HG02642 (cell line): ENCODE measurements around the gene OASL.

Experiments used
- ATAC-seq: cut with Tn5 transposase; IDR thresholded peaks from one replicate; pipeline ENCODE4 v1.9.1; 2021; ENCODE audit warnings: mild to moderate bottlenecking; ENCODE audit not compliant: unreplicated experiment, poor library complexity

OASL gene

DNA sequence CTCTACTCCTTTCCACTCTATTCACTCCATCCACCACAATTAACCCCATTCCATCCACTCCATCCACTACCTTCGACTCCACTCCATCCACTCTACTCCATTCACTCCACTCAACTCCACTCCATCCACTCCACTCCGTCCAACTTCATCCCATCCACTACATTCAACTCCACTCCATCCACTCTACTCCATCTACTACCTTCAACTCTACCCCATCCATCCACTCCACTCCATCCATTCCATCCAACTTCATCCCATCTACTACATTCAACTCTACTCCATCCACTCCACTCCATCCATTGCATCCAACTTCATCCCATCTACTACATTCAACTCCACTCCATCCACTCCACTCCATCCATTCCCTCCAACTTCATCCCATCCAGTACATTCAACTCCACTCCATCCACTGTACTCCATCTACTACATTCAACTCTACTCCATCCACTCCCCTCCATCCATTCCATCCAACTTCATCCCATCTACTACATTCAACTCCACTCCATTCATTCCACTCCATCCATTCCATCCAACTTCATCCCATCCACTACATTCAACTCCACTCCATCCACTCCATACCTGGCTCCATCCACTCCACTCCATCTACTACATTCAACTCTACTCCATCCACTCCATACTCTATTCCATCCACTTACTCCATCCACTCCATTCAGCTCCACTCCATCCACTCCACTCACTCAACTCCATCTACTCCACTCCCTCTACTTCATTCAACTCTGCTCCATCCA is 44.3 kb downstream of the OASL start:
- ATAC-seq, result no peak

- no peak for ATAC-seq
Measured at GRCh38 chr12:120994059-120994458, 45.0 kb downstream of the OASL start.

DNA sequence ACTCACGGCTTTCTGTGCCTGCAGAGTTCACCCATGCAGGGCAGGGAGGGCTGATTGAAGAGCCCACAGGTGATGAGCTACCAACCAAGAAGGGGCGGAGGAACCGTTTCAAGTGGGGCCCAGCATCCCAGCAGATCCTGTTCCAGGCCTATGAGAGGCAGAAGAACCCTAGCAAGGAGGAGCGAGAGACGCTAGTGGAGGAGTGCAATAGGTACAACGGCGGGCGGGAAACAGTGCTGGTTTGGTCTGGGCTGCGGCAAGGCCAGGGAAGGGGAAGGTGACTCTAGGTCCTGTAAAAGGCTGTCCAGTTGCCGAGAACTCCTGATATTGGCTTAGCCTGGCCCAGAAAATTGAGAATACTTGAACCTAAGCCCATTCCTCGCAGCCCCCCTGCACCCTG is 45.5 kb downstream of the OASL start:
- no peak for ATAC-seq

GRCh38 chr12:120992989-120993388 is 46.1 kb downstream of the OASL start:
- ATAC-seq, result no peak

DNA sequence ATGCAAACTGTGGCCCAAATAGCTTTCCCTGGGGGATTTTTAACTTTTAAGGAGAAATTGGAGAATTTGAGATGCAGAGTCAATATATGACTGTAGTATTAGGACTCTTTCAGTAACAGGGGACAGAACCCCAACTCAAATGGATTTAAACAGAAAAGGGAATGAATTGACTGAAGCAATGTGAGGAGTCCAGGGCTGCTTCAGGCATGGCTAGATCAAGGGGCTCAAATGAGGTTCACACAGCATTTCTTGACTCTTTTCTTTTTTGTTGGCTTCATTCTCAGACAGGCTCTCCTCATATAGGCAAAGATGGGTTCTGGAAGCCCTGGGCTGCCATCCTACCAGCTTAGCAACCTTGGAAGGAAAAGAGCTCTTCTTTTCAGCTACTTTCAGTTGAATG is 47.1 kb downstream of the OASL start:
- ATAC-seq, result no peak

GRCh38 chr12:120990487-120991055 is 48.5 kb downstream of the OASL start:
- ATAC-seq, result no peak

DNA sequence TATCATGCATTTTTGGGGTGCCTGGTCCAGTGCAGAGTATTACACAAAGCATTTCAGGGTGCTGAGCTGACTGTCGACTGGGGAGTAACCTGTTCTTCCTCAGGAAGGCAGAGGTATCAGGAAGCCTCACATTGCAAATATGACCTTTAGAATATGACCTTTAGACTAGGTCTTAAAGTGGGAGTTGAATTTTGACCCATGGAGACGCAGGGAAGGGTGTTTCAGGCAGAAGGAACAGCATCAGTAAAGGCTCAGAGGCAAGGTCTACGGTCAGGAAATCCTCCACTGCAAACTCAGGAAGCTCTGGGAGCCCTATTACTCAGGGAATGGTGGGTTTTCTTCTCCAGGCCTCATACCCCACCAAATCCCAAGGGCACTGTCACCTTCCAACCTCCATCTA is 49.4 kb downstream of the OASL start:
- ATAC-seq, result no peak

- no peak for ATAC-seq
Measured at GRCh38 chr12:120988658-120989057, 50.4 kb downstream of the OASL start.

DNA sequence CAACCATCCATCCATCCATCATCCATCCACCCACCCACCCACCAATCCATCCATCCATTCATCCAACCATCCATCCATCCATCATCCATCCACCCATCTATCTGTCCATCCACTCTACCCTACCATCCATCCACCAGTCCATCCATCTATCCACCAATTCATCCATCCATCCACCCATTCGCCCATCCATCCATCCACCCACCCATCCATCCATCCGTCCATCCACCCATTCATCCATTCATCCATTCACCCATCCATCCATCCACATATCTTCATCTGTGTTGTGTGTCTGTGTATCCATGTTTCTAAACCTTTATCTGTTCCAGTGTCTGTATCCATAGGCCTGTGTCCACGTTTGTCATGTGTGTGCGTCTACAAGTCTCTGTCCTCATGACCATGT is 50.8 kb downstream of the OASL start:
- ATAC-seq, result no peak

DNA sequence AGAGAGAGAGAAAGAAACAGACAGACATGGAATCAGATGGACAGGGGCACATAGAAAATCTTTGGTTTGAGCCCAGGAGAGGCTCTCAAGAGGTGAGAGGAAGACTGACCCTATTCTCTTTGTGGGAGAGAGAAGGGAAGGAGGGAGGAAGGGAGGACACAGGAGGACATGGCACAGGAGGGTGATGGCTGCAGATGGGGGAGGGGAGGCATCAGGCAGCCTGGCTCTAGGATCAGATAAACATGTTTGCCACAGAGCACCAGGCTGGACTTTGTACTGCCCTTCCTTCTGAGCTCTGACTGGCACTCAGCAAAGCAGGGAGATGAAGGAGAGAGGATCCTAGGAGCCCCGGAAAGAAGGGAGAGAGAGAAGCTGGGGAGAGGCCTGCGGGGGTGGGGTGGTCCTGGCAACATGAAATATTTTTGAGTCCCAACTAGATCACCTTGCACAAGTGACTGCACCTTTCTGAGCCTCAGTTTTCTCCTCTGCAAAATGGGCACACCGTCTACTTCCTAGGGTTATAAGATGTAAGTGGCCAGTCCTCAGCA is 54.6 kb downstream of the OASL start:
- no peak for ATAC-seq

- ATAC-seq, result no peak
Measured at GRCh38 chr12:120983759-120984158, 55.3 kb downstream of the OASL start.

GRCh38 chr12:120982659-120983058 is 56.4 kb downstream of the OASL start:
- no peak for ATAC-seq

DNA sequence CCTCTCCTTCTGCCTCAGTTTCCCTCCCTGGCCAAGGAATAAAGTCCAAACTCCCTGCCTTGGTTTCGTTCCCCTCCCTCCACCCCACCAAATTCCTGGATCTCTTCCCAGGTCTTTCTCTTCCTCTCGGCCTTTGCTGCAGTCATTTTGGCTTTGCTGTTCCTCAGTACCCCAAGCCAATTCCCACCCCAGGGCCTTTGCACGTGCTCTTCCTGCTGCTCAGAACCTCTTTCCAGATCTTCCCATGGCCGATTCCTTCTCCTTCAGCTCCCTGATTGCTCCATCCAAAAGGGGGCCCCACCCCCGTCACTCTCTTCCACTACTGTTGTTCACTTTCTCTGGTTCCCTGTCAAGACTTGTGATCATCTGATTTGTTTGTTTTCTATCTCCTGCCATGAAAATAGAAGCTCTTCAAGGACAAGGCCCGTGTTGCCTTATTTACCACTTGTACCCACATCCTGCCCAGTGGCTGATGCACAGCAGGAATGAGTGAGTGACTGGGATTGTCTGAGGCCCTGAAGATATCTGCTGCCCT is 57.6 kb downstream of the OASL start:
- ATAC-seq, result no peak

GRCh38 chr12:120980800-120981368 is 58.2 kb downstream of the OASL start:
- no peak for ATAC-seq

GRCh38 chr12:120979862-120980696 is 59.0 kb downstream of the OASL start:
- no peak for ATAC-seq

GRCh38 chr12:120979220-120979861 is 59.7 kb downstream of the OASL start:
- ATAC-seq, result no peak

GRCh38 chr12:120978296-120979219 is 60.5 kb downstream of the OASL start, which contains the start of gene HNF1A:
Gene HNF1A (plus strand): TSS chr12:120978543. CDS start chr12:120978769, 226 bp downstream.
- ATAC-seq, result no peak

GRCh38 chr12:120977531-120978295 is 61.3 kb downstream of the OASL start:
- ATAC-seq, result no peak
